AG09319 (cell line): ENCODE results near the gene LRRC57.

Source experiments
- DNase-seq: peaks from one replicate; pipeline ENCODE4 v3.0.0-alpha.2; 2010; ENCODE audit warnings: low read depth; ENCODE audit errors: extremely low read depth
- CTCF ChIP-seq: IDR thresholded peaks from 2 replicates; pipeline ENCODE4 v1.5.1; 2011; ENCODE audit warnings: low read depth, mild to moderate bottlenecking, inconsistent platforms, low read length, moderate library complexity

The LRRC57 gene

GRCh38 chr15:42510258-42511006 is 38.2 kb downstream of the LRRC57 start:
- DNase-seq = no peak
- no peak for TF ChIP-seq CTCF

DNA sequence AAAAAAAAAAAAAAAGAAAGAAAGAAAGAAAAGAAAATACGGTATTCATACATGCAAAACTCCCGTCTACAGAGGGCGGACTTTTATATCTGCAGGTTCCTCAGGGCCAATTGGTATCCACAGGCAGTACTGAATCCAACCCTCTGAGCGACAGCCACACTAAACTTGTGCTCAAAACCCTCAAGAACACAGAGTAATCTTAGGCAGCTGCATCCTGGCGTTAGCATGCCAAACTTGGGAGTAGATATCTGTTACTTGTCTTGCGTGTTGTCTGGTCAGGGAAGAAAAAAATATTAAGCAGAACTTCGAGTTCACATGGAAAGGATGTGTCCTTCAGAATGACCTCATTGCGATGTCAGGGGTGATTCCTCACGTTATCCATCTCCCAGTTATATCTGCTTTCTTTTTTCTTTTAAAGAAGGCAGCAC is 40.3 kb downstream of the LRRC57 start:
- DNase-seq = no peak
- no peak for TF ChIP-seq CTCF

DNA sequence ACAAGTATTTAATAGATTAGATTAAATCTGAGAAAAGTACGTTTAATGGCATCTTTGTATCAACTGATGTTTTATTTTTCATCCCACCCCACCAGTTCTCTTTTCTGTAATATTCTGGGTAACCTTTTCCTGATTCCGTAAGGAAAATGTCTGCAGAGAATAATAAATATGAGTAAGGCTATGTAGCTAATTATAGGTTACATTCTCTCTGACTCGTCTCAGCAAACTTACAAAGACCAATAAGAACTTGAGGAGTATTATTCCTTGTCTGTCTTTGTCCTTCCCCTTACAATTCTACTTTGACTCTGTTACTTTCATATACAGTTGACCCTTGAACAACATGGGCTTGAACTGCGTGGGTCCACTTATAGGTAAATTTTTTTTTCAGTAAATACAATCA is 41.1 kb downstream of the LRRC57 start:
- TF ChIP-seq CTCF = no peak
- no peak for DNase-seq

DNA sequence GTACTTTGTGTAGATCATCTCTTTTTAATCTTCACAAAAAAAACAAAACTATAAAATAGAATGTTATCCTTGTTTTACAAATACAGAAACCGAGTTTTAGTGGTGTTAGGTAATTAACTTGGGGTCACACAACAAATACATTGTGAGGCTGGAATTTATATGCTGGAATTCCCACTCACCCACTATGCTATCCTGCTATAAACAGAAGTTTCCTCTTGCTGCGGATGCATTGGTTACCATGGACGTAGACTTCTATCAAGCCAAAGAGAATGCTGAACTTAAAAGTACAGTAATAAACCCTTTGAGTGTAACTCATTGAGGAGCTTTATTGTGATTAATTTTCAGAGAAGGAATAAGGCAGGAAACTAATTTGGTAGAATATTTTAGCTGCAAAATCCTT is 44.0 kb downstream of the LRRC57 start:
- DNase-seq = no peak
- TF ChIP-seq CTCF = no peak

- DNase-seq = no peak
- TF ChIP-seq CTCF = no peak
Observed at GRCh38 chr15:42503825-42504224, 44.8 kb downstream of the LRRC57 start.

- TF ChIP-seq CTCF = no peak
- no peak for DNase-seq
Observed at GRCh38 chr15:42502477-42502876, 46.1 kb downstream of the LRRC57 start.

- DNase-seq = no peak
- TF ChIP-seq CTCF = no peak
Observed at GRCh38 chr15:42499858-42500609, 48.6 kb downstream of the LRRC57 start.
